A172 (cell line): ENCODE data around the gene ADGRB3. TPM values are rescaled to one million over a fixed set of nuclear protein-coding genes. Genes with fewer than 3 reads are reported as not detected.
"Not testable (repeated sequence)": the region's sequence is repeated elsewhere in the genome, so short reads cannot be mapped to it uniquely, and the experiment has no call there.

Experiments
- DNase-seq: peaks from one replicate; pipeline ENCODE4 v3.0.0-alpha.2; 2015; ENCODE audit warnings: low spot score
- total RNA-seq: library from RNA; depleted of rRNA; stranded (reverse); fragments of >200 nt; shearing (Covaris generic); gene quantifications from 2 replicates; pipeline ENCODE4 v1.2.3, GENCODE V29; 2014

Gene ADGRB3
- total RNA-seq, 1 experiment from 2014 or later: not detected

GRCh38 chr6:68919537-68919936, 284.5 kb downstream of the ADGRB3 start:
- no peak for DNase-seq

GRCh38 chr6:68941345-68941744, 306.3 kb downstream of the ADGRB3 start:
- DNase-seq: no peak

- no peak for DNase-seq
These were observed 312.6 kb downstream of the ADGRB3 start for GRCh38 chr6:68947721-68948120.

GRCh38 chr6:68951270-68951669, 316.2 kb downstream of the ADGRB3 start:
- DNase-seq: no peak

- peak; percentile 13 for DNase-seq
These were observed 323.2 kb downstream of the ADGRB3 start for GRCh38 chr6:68958327-68958726.

- DNase-seq: peak; percentile 41
These were observed 332.6 kb downstream of the ADGRB3 start for GRCh38 chr6:68967549-68968300.

GRCh38 chr6:68968301-68968649, 333.2 kb downstream of the ADGRB3 start:
- no peak for DNase-seq

GRCh38 chr6:68973066-68973465, 338.0 kb downstream of the ADGRB3 start:
- DNase-seq: no peak

GRCh38 chr6:68975064-68975463, 340.0 kb downstream of the ADGRB3 start:
- no peak for DNase-seq

- DNase-seq: no peak
These were observed 340.7 kb downstream of the ADGRB3 start for GRCh38 chr6:68975816-68976215.

GRCh38 chr6:68976260-68976659, 341.2 kb downstream of the ADGRB3 start:
- no peak for DNase-seq

GRCh38 chr6:68978411-68978810, 343.3 kb downstream of the ADGRB3 start:
- DNase-seq: no peak

- DNase-seq: not testable (repeated sequence)
These were observed 346.6 kb downstream of the ADGRB3 start for GRCh38 chr6:68981668-68982067.

- no peak for DNase-seq
These were observed 353.6 kb downstream of the ADGRB3 start for GRCh38 chr6:68988698-68989097.

GRCh38 chr6:68990317-68990716, 355.2 kb downstream of the ADGRB3 start:
- DNase-seq: no peak

GRCh38 chr6:68993911-68994310, 358.8 kb downstream of the ADGRB3 start:
- DNase-seq: no peak

GRCh38 chr6:68994521-68994920, 359.4 kb downstream of the ADGRB3 start:
- DNase-seq: no peak

GRCh38 chr6:69005199-69005598, 370.1 kb downstream of the ADGRB3 start:
- no peak for DNase-seq

GRCh38 chr6:69007781-69008180, 372.7 kb downstream of the ADGRB3 start:
- no peak for DNase-seq

GRCh38 chr6:69012211-69012610, 377.1 kb downstream of the ADGRB3 start:
- DNase-seq: no peak

- DNase-seq: no peak
These were observed 377.8 kb downstream of the ADGRB3 start for GRCh38 chr6:69012876-69013275.

- no peak for DNase-seq
These were observed 383.8 kb downstream of the ADGRB3 start for GRCh38 chr6:69018906-69019305.

GRCh38 chr6:69019832-69020231, 384.8 kb downstream of the ADGRB3 start:
- DNase-seq: peak; percentile 7

- DNase-seq: peak; percentile 42
These were observed 387.9 kb downstream of the ADGRB3 start for GRCh38 chr6:69022993-69023392.
